GM21360 (cell line): ENCODE measurements around the gene GYS1.
"Not testable (repeated sequence)": the region's sequence is repeated elsewhere in the genome, so short reads cannot be mapped to it uniquely, and the experiment has no call there.

Experiments used
- ATAC-seq: cut with Tn5 transposase; IDR thresholded peaks from one replicate; pipeline ENCODE4 v1.9.1; 2021; ENCODE audit warnings: mild to moderate bottlenecking, moderate library complexity; ENCODE audit not compliant: unreplicated experiment

Gene GYS1

GRCh38 chr19:49018388-49019241, 25.5 kb upstream of the GYS1 start:
- not testable (repeated sequence) for ATAC-seq

GRCh38 chr19:49017666-49018351, 24.7 kb upstream of the GYS1 start:
- ATAC-seq: no peak

- ATAC-seq: no peak
Measured at GRCh38 chr19:49017041-49017665, 24.0 kb upstream of the GYS1 start, which contains the start of gene LHB. LHB (minus strand) TSS chr19:49017091; CDS start chr19:49017081, 10 bp downstream.

- no peak for ATAC-seq
Measured at GRCh38 chr19:49016067-49016839, 23.1 kb upstream of the GYS1 start.

GRCh38 chr19:49014870-49015255, 21.8 kb upstream of the GYS1 start:
- ATAC-seq: no peak

GRCh38 chr19:49014123-49014869, 21.2 kb upstream of the GYS1 start:
- no peak for ATAC-seq

- no peak for ATAC-seq
Measured at GRCh38 chr19:49011194-49011593, 18.1 kb upstream of the GYS1 start.

GRCh38 chr19:49010453-49010852, 17.3 kb upstream of the GYS1 start:
- ATAC-seq: no peak

- ATAC-seq: no peak
Measured at GRCh38 chr19:49009828-49010227, 16.7 kb upstream of the GYS1 start.

- no peak for ATAC-seq
Measured at GRCh38 chr19:49006905-49007304, 13.8 kb upstream of the GYS1 start.

GRCh38 chr19:49004964-49005614, 12.0 kb upstream of the GYS1 start:
- ATAC-seq: no peak

- ATAC-seq: no peak
Measured at GRCh38 chr19:49004133-49004532, 11.0 kb upstream of the GYS1 start.

GRCh38 chr19:48999481-49000325, 6.6 kb upstream of the GYS1 start:
- ATAC-seq: no peak

GRCh38 chr19:48997972-48998371, 4.9 kb upstream of the GYS1 start:
- no peak for ATAC-seq

- ATAC-seq: no peak
Measured at GRCh38 chr19:48994035-48994386, 902 bp upstream of the GYS1 start.

- ATAC-seq: no peak
Measured at GRCh38 chr19:48992581-48993174, 431 bp downstream of the GYS1 start.

GRCh38 chr19:48991873-48992580, 1.1 kb downstream of the GYS1 start:
- no peak for ATAC-seq
